Progenitor cell of endocrine pancreas (in vitro differentiated cells): Measurements from ENCODE around the gene MMP15. TPM values are rescaled to one million over a fixed set of nuclear protein-coding genes. Genes with fewer than 3 reads are reported as not detected.

Experiments
- DNase-seq: peaks from one replicate; pipeline ENCODE4 v3.0.0; 2021; ENCODE audit warnings: low spot score; ENCODE audit not compliant: unreplicated experiment
- H3K27ac Mint-ChIP-seq: 2 replicates; pipeline ENCODE4 v1.8.0; 2021; ENCODE audit warnings: mild to moderate bottlenecking, moderate library complexity, mixed read lengths
- H3K27me3 Mint-ChIP-seq: 2 replicates; pipeline ENCODE4 v1.8.0; 2021; ENCODE audit warnings: mixed read lengths
- H3K36me3 Mint-ChIP-seq: 2 replicates; pipeline ENCODE4 v1.8.0; 2022; ENCODE audit warnings: mixed read lengths; ENCODE audit not compliant: insufficient read depth
- H3K4me1 Mint-ChIP-seq: 2 replicates; pipeline ENCODE4 v1.8.0; 2021; ENCODE audit warnings: low read depth, mixed read lengths
- H3K4me3 Mint-ChIP-seq: 2 replicates; pipeline ENCODE4 v1.8.0; 2021; ENCODE audit warnings: low read depth, mild to moderate bottlenecking, moderate library complexity, mixed read lengths
- H3K9me3 Mint-ChIP-seq: 2 replicates; pipeline ENCODE4 v1.8.0; 2021; ENCODE audit warnings: low read depth, mixed read lengths
- total RNA-seq: library from RNA; stranded (reverse); gene quantifications from 2 replicates; pipeline ENCODE4 v1.2.1, GENCODE V29; 2021
- TF ChIP-seq, protein P1 (sequence below): fragments of 200-600 bp; sonication (generic); IDR thresholded peaks from one replicate; pipeline ENCODE4 v1.5.0; 2021; ENCODE audit warnings: antibody characterized with exemption, mild to moderate bottlenecking; ENCODE audit not compliant: unreplicated experiment

Gene MMP15
- total RNA-seq, 1 donor from 2014 or later: 85.0 TPM

DNA sequence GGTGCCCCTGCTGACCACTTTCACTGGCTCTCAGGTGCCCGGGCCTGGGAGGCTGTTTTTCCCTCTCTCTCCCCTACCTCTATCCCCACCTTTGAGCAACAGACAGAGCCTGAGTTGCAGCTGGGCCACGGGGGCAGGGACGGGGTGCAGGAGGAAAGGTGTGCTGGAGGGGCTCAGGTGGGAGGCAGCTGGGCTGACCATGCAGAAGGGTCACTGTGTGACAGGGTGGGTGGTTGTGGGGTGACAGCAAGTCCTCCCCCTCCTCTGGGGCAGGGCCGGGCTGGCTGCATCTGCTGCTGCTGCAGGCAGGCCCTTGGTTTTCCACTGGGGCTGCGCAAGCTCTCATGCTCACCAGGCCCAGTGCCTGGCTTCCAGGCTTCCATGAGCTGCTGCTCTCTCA lies 31.7 kb upstream of the MMP15 start:
- Mint-ChIP-seq H3K27ac (no peak overlapping the region), H3K4me3 (no peak overlapping the region), H3K9me3 (no peaks in the 10 kb centered on the region), H3K27me3 (no peaks in the 10 kb centered on the region), H3K4me1 (peaks cover 4% of the 10 kb centered on the region), H3K36me3 (peaks cover 12% of the 10 kb centered on the region)
- TF ChIP-seq, protein P1, sequence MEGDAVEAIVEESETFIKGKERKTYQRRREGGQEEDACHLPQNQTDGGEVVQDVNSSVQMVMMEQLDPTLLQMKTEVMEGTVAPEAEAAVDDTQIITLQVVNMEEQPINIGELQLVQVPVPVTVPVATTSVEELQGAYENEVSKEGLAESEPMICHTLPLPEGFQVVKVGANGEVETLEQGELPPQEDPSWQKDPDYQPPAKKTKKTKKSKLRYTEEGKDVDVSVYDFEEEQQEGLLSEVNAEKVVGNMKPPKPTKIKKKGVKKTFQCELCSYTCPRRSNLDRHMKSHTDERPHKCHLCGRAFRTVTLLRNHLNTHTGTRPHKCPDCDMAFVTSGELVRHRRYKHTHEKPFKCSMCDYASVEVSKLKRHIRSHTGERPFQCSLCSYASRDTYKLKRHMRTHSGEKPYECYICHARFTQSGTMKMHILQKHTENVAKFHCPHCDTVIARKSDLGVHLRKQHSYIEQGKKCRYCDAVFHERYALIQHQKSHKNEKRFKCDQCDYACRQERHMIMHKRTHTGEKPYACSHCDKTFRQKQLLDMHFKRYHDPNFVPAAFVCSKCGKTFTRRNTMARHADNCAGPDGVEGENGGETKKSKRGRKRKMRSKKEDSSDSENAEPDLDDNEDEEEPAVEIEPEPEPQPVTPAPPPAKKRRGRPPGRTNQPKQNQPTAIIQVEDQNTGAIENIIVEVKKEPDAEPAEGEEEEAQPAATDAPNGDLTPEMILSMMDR: no peak
- DNase-seq: no peak

DNA sequence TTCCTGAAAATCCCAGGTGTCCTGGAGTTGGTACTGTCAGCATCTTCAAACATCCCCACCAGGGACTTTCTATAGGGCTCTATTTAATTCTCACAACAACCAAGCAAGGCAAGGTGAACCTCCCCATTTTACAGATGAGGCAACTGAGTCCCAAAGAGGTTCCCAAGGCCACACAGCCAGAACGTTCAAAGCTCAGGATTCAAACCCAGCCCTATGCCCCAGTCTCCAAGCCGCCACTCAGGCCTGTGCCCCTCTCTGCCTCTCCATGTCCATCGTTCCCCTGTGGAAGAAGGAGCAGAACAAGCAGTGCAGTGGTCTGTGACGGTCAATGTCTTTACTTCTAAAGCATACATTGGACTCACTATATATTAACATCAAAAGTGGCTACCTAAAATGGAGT lies 31.2 kb upstream of the MMP15 start:
- no peak overlapping the region for H3K27ac Mint-ChIP-seq
- H3K27me3 Mint-ChIP-seq: no peaks in the 10 kb centered on the region
- peaks cover 12% of the 10 kb centered on the region for H3K36me3 Mint-ChIP-seq
- no peaks in the 10 kb centered on the region for H3K9me3 Mint-ChIP-seq
- no peak overlapping the region for H3K4me3 Mint-ChIP-seq
- no peak for DNase-seq
- TF ChIP-seq, protein P1: no peak
- peaks cover 8% of the 10 kb centered on the region for H3K4me1 Mint-ChIP-seq

DNA sequence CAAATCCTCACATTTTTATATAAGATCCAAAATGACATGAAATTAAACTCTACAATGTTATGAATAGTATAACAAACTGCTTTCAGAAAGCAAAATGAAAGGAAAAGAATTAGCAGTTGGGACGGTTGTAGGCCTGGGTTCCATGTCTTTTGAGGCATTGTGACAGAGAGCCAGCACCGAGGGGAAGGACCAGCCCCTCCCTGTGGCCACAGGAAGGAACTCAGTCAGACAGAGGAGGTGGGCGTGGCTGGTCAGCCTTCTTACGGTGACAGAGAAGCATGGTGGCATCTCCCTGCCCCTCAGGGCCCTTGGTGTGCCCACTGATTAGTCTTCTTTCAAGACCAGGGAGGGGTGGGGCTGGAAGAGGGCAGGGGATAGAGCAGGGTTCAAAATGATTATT lies 30.8 kb upstream of the MMP15 start:
- DNase-seq: no peak
- Mint-ChIP-seq H3K36me3 (peaks cover 12% of the 10 kb centered on the region), H3K27ac (no peak overlapping the region), H3K9me3 (no peaks in the 10 kb centered on the region), H3K4me3 (no peak overlapping the region), H3K27me3 (no peaks in the 10 kb centered on the region), H3K4me1 (peaks cover 9% of the 10 kb centered on the region)
- TF ChIP-seq, protein P1: peak; percentile 42

DNA sequence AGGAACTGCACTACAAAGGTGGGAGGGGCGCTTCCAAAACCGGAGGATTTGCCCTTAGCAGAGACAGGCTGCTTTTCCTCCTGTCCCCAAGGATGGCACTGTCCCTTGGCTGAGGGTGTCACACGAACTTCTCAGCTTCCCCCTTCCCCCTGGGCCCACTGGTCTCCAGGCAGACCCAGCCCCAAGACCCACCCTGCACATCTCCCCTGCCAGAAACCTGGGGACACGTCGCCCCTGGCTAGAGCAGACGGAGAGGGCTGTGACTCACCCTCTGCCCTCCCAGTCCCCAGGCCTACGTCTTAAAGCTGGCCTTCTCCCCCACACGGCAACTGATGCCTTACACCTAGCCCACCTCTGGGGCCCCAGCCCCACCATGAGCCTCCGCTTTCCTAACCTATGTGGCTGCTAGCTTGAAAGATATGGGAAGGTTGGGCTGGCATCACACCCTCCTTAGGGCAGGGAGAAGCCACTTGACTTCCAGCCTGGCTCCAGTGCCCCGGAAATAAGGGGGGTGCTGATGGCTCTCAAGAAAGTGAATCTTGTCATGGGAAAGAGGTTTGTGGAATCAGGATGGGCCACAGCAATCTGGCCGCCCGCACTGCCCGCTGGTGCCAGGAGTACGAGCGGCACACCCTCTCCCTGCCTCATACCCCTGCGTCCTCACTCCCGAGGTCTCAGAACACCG lies 29.7 kb upstream of the MMP15 start:
- peaks cover 12% of the 10 kb centered on the region for H3K36me3 Mint-ChIP-seq
- H3K4me1 Mint-ChIP-seq: peaks cover 9% of the 10 kb centered on the region
- H3K27ac Mint-ChIP-seq: no peak overlapping the region
- H3K4me3 Mint-ChIP-seq: no peak overlapping the region
- no peak for DNase-seq
- no peaks in the 10 kb centered on the region for H3K27me3 Mint-ChIP-seq
- TF ChIP-seq, protein P1: no peak
- no peaks in the 10 kb centered on the region for H3K9me3 Mint-ChIP-seq

DNA sequence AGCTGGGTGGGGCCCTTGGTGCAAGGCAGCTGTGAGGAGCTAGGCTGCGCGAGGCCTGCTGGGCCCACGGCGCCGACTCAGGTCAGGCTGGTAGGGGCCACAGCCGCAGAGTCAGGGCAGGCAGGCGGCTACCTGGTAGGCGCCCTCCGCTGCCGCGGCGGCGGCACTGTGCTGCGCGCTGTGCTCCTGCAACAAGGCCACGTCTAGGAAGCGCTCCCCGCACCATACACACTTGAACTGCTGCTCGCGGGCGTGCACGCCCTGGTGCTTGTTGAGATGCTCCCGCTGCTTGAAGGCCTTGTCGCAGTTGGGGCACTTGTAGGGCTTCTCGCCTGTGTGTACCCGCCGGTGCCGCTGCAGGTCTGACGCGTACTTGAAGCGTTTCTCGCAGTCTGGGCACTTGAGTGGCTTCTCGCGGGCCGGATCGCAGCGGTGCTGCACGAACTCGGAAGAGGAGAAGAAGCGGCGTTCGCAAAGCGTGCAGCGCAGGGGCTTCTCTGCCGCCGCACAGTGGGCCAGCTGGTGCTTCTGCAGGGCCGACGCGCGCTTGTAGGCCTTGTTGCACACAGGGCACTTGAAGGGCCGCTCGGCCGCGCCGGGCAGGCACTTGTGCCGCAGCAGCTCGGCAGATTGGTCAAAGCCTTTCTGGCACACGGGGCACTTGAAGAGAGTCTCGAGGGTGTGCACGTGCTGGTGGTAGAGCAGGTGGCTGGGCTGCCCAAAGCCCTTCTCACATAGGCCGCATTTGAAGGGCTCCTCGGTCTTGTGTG lies 29.0 kb upstream of the MMP15 start:
- TF ChIP-seq, protein P1: no peak
- no peak overlapping the region for H3K27ac Mint-ChIP-seq
- no peaks in the 10 kb centered on the region for H3K27me3 Mint-ChIP-seq
- peaks cover 10% of the 10 kb centered on the region for H3K4me1 Mint-ChIP-seq
- no peak for DNase-seq
- no peak overlapping the region for H3K4me3 Mint-ChIP-seq
- H3K36me3 Mint-ChIP-seq: peaks cover 12% of the 10 kb centered on the region
- no peaks in the 10 kb centered on the region for H3K9me3 Mint-ChIP-seq
